ENCODE results near the gene TMTC2. TPM values are rescaled to one million over a fixed set of nuclear protein-coding genes. Genes with fewer than 3 reads are reported as not detected.

The TMTC2 gene
- total RNA-seq, 1 donor = 7.2 TPM

DNA sequence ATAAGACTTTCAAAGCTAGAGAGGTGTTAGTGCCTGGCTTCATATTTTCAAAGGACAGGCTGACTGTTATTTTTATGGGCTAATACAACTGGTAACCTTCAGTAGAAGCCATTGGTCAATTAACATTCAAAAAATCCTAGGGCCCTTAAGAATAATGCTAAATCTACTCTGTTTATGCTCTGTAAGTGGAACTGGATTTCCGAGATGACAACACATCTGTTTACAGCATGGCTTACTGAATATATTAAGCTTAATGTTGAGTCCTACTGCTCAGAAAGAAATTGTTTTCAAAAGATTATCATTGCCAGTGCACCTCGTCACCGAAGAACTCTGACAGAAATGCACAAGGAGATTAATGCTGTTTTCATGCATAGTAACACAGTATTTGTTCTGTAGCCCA is 239.9 kb downstream of the TMTC2 start:
- H3K4me3 ChIP-seq (ENCODE audit: low read length) = no peak overlapping the region

GRCh38 chr12:82930301-82930700 is 243.6 kb downstream of the TMTC2 start:
- Histone ChIP-seq H3K4me1 (ENCODE audit: insufficient read depth, low read length) (no peaks in the 10 kb centered on the region), H3K27me3 (ENCODE audit: insufficient read depth, low read length) (no peaks in the 10 kb centered on the region), H3K9me3 (ENCODE audit: low read depth, low read length) (no peaks in the 10 kb centered on the region), H3K4me3 (ENCODE audit: low read length) (no peak overlapping the region)

More for the DNA sequence above, 239.9 kb downstream of the TMTC2 start:
- H3K9me3 ChIP-seq (ENCODE audit: low read depth, low read length) = no peaks in the 10 kb centered on the region
- H3K27me3 ChIP-seq (ENCODE audit: insufficient read depth, low read length) = no peaks in the 10 kb centered on the region
- H3K4me1 ChIP-seq (ENCODE audit: insufficient read depth, low read length) = no peaks in the 10 kb centered on the region

DNA sequence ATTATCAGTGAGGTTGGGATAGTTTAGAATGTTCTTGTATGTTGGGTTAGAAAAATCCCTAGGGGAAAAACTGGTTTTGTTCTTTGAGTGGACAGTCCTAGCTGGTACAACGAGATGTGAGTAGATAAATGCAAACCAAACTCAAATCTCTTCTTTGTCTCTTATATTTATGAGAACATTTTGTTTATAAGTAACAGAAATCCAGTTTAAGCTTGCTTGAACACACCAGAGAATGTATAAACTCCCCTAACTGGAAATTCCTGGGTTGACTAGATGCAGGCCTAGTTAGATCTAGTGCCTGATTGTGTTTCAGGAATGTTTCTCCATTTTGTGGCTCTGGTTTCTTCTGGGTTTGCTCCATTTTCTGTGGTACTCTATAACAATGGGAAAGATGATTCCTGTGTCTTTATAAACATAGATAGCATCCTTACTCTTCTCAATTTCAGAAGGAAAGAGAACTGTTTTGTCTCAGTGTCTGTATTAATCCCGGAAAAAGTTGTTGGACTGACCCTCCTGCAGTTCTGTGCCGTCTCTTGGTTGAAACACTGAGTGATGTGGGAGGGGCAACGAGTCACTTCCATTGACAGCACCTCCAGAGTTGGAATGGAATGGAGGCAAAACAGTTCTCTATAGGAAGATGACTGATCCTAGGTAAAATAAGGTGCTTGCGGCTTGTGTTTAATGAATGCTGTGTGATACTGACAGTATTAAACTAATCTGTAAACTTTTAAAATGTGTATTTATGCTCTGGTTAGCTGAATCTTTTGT is 244.8 kb downstream of the TMTC2 start:
- H3K4me1 ChIP-seq (ENCODE audit: insufficient read depth, low read length) = no peaks in the 10 kb centered on the region
- H3K9me3 ChIP-seq (ENCODE audit: low read depth, low read length) = no peaks in the 10 kb centered on the region
- no peak overlapping the region for H3K4me3 ChIP-seq (ENCODE audit: low read length)
- no peaks in the 10 kb centered on the region for H3K27me3 ChIP-seq (ENCODE audit: insufficient read depth, low read length)

GRCh38 chr12:82937151-82937550 is 250.4 kb downstream of the TMTC2 start:
- no peaks in the 10 kb centered on the region for H3K27me3 ChIP-seq (ENCODE audit: insufficient read depth, low read length)
- no peak overlapping the region for H3K4me3 ChIP-seq (ENCODE audit: low read length)
- peaks cover 4% of the 10 kb centered on the region for H3K4me1 ChIP-seq (ENCODE audit: insufficient read depth, low read length)
- H3K9me3 ChIP-seq (ENCODE audit: low read depth, low read length) = no peaks in the 10 kb centered on the region

GRCh38 chr12:82942521-82942920 is 255.8 kb downstream of the TMTC2 start:
- no peak overlapping the region for H3K4me3 ChIP-seq (ENCODE audit: low read length)
- no peaks in the 10 kb centered on the region for H3K27me3 ChIP-seq (ENCODE audit: insufficient read depth, low read length)
- peaks cover 4% of the 10 kb centered on the region for H3K4me1 ChIP-seq (ENCODE audit: insufficient read depth, low read length)

GRCh38 chr12:82942991-82943401 is 256.3 kb downstream of the TMTC2 start:
- Histone ChIP-seq H3K27me3 (ENCODE audit: insufficient read depth, low read length) (no peaks in the 10 kb centered on the region), H3K4me3 (ENCODE audit: low read length) (no peak overlapping the region), H3K9me3 (ENCODE audit: low read depth, low read length) (no peaks in the 10 kb centered on the region)

More at GRCh38 chr12:82942521-82942920, 255.8 kb downstream of the TMTC2 start:
- H3K9me3 ChIP-seq (ENCODE audit: low read depth, low read length) = no peaks in the 10 kb centered on the region

GRCh38 chr12:82948491-82948890 is 261.8 kb downstream of the TMTC2 start:
- Histone ChIP-seq H3K4me3 (ENCODE audit: low read length) (no peak overlapping the region), H3K9me3 (ENCODE audit: low read depth, low read length) (no peaks in the 10 kb centered on the region), H3K4me1 (ENCODE audit: insufficient read depth, low read length) (no peaks in the 10 kb centered on the region), H3K27me3 (ENCODE audit: insufficient read depth, low read length) (no peaks in the 10 kb centered on the region)

More at GRCh38 chr12:82942991-82943401, 256.3 kb downstream of the TMTC2 start:
- H3K4me1 ChIP-seq (ENCODE audit: insufficient read depth, low read length) = peaks cover 4% of the 10 kb centered on the region

GRCh38 chr12:82950356-82950755 is 263.6 kb downstream of the TMTC2 start:
- H3K9me3 ChIP-seq (ENCODE audit: low read depth, low read length) = no peaks in the 10 kb centered on the region
- no peak overlapping the region for H3K4me3 ChIP-seq (ENCODE audit: low read length)
- no peaks in the 10 kb centered on the region for H3K4me1 ChIP-seq (ENCODE audit: insufficient read depth, low read length)
- no peaks in the 10 kb centered on the region for H3K27me3 ChIP-seq (ENCODE audit: insufficient read depth, low read length)

GRCh38 chr12:82952946-82953345 is 266.2 kb downstream of the TMTC2 start:
- H3K27me3 ChIP-seq (ENCODE audit: insufficient read depth, low read length) = no peaks in the 10 kb centered on the region
- no peak overlapping the region for H3K4me3 ChIP-seq (ENCODE audit: low read length)
- H3K4me1 ChIP-seq (ENCODE audit: insufficient read depth, low read length) = no peaks in the 10 kb centered on the region
- H3K9me3 ChIP-seq (ENCODE audit: low read depth, low read length) = no peaks in the 10 kb centered on the region

- H3K4me1 ChIP-seq (ENCODE audit: insufficient read depth, low read length) = no peaks in the 10 kb centered on the region
- no peak overlapping the region for H3K4me3 ChIP-seq (ENCODE audit: low read length)
- H3K9me3 ChIP-seq (ENCODE audit: low read depth, low read length) = no peaks in the 10 kb centered on the region
- H3K27me3 ChIP-seq (ENCODE audit: insufficient read depth, low read length) = no peaks in the 10 kb centered on the region
These were observed 266.7 kb downstream of the TMTC2 start for GRCh38 chr12:82953397-82953796.

GRCh38 chr12:82954064-82954463 is 267.4 kb downstream of the TMTC2 start:
- no peaks in the 10 kb centered on the region for H3K9me3 ChIP-seq (ENCODE audit: low read depth, low read length)
- no peak overlapping the region for H3K4me3 ChIP-seq (ENCODE audit: low read length)
- H3K27me3 ChIP-seq (ENCODE audit: insufficient read depth, low read length) = no peaks in the 10 kb centered on the region
- no peaks in the 10 kb centered on the region for H3K4me1 ChIP-seq (ENCODE audit: insufficient read depth, low read length)

DNA sequence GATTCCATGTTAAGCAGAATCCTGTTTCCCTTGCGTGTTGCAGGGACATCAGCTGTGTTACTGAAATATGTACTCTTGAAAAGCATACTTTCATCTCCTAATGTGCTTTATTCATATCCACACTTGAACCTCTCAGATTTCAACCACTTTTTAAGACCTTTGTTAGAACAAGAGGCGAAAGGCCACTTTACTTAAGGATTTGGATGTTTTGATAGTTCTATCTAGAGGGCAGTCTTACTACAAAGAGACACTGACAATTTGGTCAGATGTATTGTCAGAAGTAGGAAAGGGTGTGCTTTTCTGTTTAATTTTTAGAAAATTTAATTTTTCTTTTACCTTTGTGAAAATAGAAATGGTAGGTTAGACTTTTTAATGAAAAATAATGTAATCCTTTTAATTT is 267.9 kb downstream of the TMTC2 start:
- Histone ChIP-seq H3K4me3 (ENCODE audit: low read length) (no peak overlapping the region), H3K9me3 (ENCODE audit: low read depth, low read length) (no peaks in the 10 kb centered on the region), H3K4me1 (ENCODE audit: insufficient read depth, low read length) (no peaks in the 10 kb centered on the region)

GRCh38 chr12:82955043-82955442 is 268.3 kb downstream of the TMTC2 start:
- Histone ChIP-seq H3K4me1 (ENCODE audit: insufficient read depth, low read length) (no peaks in the 10 kb centered on the region), H3K4me3 (ENCODE audit: low read length) (no peak overlapping the region), H3K27me3 (ENCODE audit: insufficient read depth, low read length) (no peaks in the 10 kb centered on the region), H3K9me3 (ENCODE audit: low read depth, low read length) (no peaks in the 10 kb centered on the region)

More for the DNA sequence above, 267.9 kb downstream of the TMTC2 start:
- no peaks in the 10 kb centered on the region for H3K27me3 ChIP-seq (ENCODE audit: insufficient read depth, low read length)

DNA sequence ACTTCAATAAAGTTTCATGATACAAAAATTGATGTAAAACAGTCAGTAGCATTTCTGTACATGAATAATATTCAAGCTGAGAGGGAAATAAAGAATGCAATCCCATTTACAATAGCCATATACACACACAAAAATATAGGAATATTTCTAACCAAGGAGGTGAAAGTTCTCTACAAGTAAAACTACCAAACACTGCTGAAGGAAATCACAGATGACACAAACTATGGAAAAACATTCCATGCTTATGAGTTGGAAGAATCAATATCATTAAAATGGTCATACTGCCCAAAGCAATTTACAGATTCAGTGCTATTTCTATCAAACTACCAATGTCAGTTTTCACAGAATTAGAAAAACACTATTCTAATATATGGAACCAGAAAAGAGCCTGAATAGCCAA is 272.3 kb downstream of the TMTC2 start:
- Histone ChIP-seq H3K9me3 (ENCODE audit: low read depth, low read length) (no peaks in the 10 kb centered on the region), H3K4me3 (ENCODE audit: low read length) (no peak overlapping the region), H3K27me3 (ENCODE audit: insufficient read depth, low read length) (no peaks in the 10 kb centered on the region), H3K4me1 (ENCODE audit: insufficient read depth, low read length) (peaks cover under 1% of the 10 kb centered on the region)

- Histone ChIP-seq H3K27me3 (ENCODE audit: insufficient read depth, low read length) (no peaks in the 10 kb centered on the region), H3K9me3 (ENCODE audit: low read depth, low read length) (no peaks in the 10 kb centered on the region), H3K4me1 (ENCODE audit: insufficient read depth, low read length) (peaks cover 9% of the 10 kb centered on the region), H3K4me3 (ENCODE audit: low read length) (no peak overlapping the region)
These were observed 273.1 kb downstream of the TMTC2 start for GRCh38 chr12:82959821-82960220.

GRCh38 chr12:82961835-82962234 is 275.1 kb downstream of the TMTC2 start:
- Histone ChIP-seq H3K9me3 (ENCODE audit: low read depth, low read length) (no peaks in the 10 kb centered on the region), H3K4me3 (ENCODE audit: low read length) (no peak overlapping the region), H3K4me1 (ENCODE audit: insufficient read depth, low read length) (peaks cover 23% of the 10 kb centered on the region), H3K27me3 (ENCODE audit: insufficient read depth, low read length) (no peaks in the 10 kb centered on the region)
